ENCODE data around the gene NOL9.

- TF ChIP-seq CTCF (IDR thresholded peaks at IDR 0.05) (no peak), POLR2A (IDR thresholded peaks at IDR 0.05) (no peak), POLR2AphosphoS5 (IDR thresholded peaks at IDR 0.05; ENCODE audit: insufficient read depth in 1 of 2, low read depth in 1 of 2) (no peak)
Observed at GRCh38 chr1:6574025-6574620, 19.8 kb upstream of the NOL9 start.

Measured in vagina (tissue), 2 donors.